ENCODE results near the gene FLRT2.

The FLRT2 gene

GRCh38 chr14:85686908-85687307 lies 157.0 kb downstream of the FLRT2 start:
- no peak for DNase-seq

GRCh38 chr14:85687456-85687855 lies 157.5 kb downstream of the FLRT2 start:
- DNase-seq = no peak

GRCh38 chr14:85688006-85688405 lies 158.1 kb downstream of the FLRT2 start:
- DNase-seq = no peak

DNA sequence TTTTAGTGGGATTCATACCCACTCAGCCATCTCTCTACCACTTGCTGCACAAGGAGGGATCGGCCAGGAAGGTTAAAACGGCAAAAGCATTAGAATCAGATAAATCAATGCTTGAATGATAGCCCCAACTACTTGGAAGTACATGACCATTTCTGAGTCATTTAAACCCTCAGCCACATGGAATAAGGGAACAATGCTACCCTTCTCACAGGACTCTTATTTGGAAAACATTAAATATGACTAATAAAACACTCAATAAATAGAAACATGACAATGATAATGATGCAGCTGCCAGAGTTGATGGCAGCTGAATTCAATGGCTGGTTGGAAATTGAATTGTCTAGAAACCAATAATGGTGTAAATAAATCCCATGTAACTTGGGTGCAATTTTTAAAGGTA lies 165.4 kb downstream of the FLRT2 start:
- no peak for DNase-seq

DNA sequence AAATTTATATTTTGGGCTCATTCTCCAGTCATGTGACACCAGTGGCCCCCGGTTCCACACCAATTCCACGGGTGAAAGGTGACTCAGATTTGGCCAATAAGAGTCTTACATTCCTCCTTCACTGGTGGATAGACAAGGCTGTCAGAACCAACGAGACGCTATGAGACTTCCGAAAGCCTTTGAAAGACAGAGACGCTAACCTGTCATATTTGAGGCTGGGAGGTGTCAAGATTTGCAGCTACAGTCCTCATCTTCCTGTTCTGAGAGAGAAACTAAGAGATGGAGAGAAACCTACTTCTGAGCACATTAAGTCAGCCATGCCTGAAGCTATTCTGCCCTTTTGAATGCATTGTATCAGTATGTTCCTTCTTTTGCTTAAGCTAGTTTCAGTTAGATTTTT lies 171.2 kb downstream of the FLRT2 start:
- DNase-seq = no peak

DNA sequence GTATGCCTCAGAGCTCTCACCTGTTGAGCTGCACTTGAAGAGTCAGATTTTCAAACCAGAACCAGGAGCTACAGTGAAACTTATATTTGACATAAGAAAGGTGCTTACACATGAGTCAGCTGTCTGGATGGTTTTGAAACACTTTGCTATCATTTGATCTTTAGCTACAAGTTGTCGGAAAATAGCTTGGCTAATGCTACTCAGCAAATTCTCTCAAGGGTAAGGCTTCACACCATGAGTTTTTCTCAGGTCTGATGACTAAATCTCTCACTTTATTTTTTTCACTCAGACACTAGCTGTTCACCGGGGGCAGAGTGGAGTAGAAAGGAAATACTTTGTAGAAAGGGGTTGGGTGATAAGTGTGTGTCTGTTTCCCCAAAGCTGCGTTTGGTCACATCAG lies 171.8 kb downstream of the FLRT2 start:
- DNase-seq = no peak

DNA sequence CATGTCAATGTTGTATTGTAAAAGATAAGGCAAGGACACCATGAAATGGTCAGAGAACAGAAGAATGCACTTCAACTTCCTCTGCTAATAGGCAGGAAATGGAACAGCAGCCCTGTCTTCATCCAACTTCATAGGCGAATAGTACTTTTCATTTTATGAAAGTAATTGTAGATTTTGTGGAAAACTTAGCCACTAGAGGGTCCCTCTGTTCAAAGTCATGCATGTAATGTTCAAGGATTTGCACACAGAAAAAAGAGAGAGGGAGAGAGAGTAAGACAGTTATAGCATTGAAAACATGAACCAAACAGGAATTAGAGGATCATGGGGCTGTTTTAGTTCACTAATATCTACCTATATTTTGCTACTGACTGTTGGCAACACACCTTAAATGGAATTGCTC lies 172.2 kb downstream of the FLRT2 start:
- no peak for DNase-seq

DNA sequence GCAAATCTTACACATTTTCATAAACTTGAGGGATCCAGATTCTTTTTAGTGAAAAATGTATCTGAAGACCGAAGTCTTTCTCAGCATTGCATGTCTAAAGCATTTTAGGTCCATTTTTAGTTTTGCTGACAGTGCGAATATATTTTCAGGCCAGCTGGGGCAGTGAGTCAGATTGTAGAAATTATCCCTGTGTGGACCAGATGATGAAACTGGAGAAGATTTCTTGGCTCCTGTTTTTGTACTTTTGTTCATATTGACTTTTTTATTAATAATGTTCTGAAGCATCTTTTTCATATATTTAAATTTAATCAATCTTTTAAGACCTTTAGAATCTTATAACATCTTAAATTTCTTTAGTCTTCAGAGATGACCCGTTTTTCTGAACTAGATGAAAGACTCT lies 173.1 kb downstream of the FLRT2 start:
- no peak for DNase-seq
